ENCODE measurements around the gene KRT34. TPM values are rescaled to one million over a fixed set of nuclear protein-coding genes. Genes with fewer than 3 reads are reported as not detected.
"Not testable (repeated sequence)": the region's sequence is repeated elsewhere in the genome, so short reads cannot be mapped to it uniquely, and the experiment has no call there.

Gene KRT34
- not detected in 2 replicates for total RNA-seq (2014; rRNA removed; shearing (Covaris generic))

GRCh38 chr17:41381943-41382342 is at the start of gene KRT34:
TSS of gene KRT34 (minus strand) at chr17:41382306. CDS start at chr17:41382246, 60 bp downstream.
- in situ Hi-C loops (cut with HindIII; ENCODE audit: low sequenced_read_pairs); DNase-seq (ENCODE audit: low spot score): not testable (repeated sequence)

GRCh38 chr17:41430376-41430775 is 48.3 kb upstream of the KRT34 start:
- DNase-seq (ENCODE audit: low spot score); in situ Hi-C loops (cut with HindIII; ENCODE audit: low sequenced_read_pairs): not testable (repeated sequence)

DNA sequence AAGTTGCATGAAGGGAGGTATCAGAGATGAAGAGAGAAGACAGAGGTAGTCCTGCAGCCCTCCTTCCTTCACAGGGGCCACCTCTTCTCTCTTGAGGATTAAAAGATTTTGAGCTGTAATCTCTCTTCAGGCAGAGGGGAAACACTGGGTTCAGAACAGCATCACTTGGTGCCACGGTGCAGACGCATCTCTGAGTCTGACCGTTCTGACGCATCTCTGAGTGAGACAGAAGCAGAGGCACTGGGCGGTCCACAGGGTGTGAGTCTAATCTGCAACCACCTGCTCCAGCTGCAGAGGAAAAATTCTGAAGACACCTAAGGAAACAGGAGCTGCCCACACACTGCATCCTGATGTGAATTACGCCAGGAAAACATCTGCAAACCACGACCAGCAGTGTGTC is 47.6 kb upstream of the KRT34 start:
- in situ Hi-C loops (cut with HindIII; ENCODE audit: low sequenced_read_pairs): no loop called here
- DNase-seq (ENCODE audit: low spot score): no peak

DNA sequence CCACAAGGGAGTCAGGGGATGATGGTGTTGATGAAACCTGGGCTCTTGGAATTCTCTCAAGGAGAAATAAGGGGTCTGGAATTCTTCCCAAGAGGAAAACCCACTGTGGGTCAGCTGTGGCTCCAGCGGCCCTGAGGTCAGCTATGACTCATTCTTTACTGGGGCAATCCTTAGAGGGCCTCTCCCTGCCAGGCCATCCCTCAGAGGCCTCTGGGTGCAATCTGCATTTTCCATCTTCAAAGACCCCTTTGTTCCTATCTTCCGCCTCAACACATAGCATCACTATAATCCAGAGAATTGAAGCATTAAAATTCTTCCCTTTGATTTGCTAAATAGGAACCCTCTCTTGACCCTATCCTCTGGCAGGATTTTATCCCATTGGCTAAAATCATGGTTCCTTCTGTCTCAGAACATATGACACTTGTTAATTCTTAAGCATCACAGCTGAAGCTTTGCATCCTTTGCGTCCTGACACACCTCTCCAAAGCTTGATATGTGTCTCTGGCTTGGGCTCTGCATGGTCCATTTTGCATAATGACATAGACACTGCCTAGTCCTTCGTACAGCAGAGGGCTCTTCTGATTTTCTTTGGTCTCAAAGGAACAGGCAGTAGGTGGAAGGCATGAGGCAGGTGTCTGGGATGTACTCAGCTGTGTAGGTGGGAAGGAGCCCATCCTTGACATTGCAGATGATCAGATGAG is 46.6 kb upstream of the KRT34 start:
- in situ Hi-C loops (cut with HindIII; ENCODE audit: low sequenced_read_pairs): no loop called here
- DNase-seq (ENCODE audit: low spot score): no peak

GRCh38 chr17:41424111-41424635 is 42.1 kb upstream of the KRT34 start, which contains the start of gene KRT37:
TSS of gene KRT37 (minus strand) at chr17:41424585. CDS start at chr17:41424523, 62 bp downstream.
- no peak for DNase-seq (ENCODE audit: low spot score)
- in situ Hi-C loops (cut with HindIII; ENCODE audit: low sequenced_read_pairs): no loop called here

DNA sequence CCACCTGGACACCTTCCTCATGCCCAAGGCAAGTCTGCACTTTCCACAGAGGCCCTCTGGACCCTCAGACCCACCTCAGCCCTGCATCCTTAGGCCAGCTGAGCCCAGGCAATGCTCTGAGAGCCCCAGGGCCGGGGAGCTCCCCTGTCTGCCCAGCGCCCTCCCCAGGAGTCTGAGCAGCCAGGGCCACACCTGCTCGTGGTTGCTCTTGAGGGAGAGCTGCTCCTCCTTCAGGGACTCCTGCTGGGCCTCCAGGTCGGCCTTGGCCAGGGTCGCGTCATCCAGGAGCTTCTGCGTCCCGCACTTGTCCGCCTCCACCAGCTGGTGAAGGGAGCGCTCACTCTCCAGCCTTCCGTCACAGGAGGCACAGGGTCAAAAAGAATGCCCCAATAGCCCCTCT is 40.5 kb upstream of the KRT34 start:
- in situ Hi-C loops (cut with HindIII; ENCODE audit: low sequenced_read_pairs); DNase-seq (ENCODE audit: low spot score): not testable (repeated sequence)

GRCh38 chr17:41421617-41422016 is 39.5 kb upstream of the KRT34 start:
- in situ Hi-C loops (cut with HindIII; ENCODE audit: low sequenced_read_pairs): no loop called here

DNA sequence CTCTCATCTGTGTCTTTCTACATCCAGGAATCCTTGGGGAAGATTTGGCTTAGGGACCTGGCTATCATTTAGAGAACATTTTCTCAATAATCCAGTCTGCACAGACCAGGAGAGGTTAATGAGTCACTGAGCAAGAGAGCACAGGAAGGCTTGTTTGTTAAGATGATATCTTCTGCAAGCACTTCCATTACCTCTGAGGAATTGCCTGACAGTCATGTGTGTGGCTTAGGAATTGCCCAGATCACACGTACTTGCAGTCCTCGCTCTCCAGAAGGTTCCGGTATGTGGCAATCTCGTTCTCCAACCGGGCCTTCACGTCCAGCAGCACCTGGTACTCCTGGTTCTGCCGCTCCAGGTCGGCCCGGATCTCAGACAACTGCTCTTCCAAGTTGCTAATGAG is 39.0 kb upstream of the KRT34 start:
- in situ Hi-C loops (cut with HindIII; ENCODE audit: low sequenced_read_pairs): no loop called here
- no peak for DNase-seq (ENCODE audit: low spot score)

More at GRCh38 chr17:41421617-41422016, 39.5 kb upstream of the KRT34 start:
- no peak for DNase-seq (ENCODE audit: low spot score)

- DNase-seq (ENCODE audit: low spot score): no peak
- in situ Hi-C loops (cut with HindIII; ENCODE audit: low sequenced_read_pairs): no loop called here
Observed at GRCh38 chr17:41420134-41420533, 38.0 kb upstream of the KRT34 start.

DNA sequence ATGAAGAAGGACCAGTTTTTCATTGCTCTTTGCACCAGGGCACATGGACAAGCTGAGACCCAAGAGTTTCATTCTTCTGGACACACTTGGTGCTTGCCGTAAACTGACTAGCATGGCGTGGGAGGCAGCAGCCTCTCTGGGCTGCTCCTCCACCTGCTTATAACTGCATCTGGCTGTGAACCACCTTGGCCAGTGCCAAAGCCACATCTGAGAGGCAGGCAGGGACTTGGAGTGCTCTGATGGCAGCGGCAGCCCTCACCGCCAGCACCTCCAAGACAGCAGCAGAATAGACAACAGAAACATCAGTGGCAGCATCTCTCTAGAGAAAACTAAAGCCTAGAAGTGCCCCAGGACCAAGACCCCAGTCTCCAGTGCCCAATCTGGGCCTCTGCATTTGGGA is 37.6 kb upstream of the KRT34 start:
- DNase-seq (ENCODE audit: low spot score): no peak
- in situ Hi-C loops (cut with HindIII; ENCODE audit: low sequenced_read_pairs): no loop called here

- in situ Hi-C loops (cut with HindIII; ENCODE audit: low sequenced_read_pairs): no loop called here
- DNase-seq (ENCODE audit: low spot score): no peak
Observed at GRCh38 chr17:41418116-41418860, 36.2 kb upstream of the KRT34 start.

DNA sequence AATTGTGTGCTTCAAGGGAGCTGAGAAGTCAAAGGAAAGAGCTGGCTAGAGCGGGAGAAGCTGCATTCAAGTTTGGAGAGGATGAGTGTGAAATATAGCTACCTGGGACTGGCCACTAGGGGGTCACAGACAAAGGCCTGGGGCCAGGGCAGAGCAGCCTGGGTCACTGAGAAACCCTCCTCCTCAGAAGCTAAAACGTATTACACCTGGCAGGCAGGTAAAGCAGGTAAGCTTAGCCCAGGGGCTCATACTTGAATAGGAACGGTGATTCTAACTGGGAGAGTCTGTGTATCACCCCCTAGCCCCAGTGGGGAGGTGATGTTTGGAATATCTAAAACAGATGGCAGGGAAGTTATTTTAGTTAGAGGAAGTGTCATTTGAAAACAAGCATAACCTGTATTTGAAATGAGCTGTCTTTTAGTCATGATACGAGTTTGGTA is 35.5 kb upstream of the KRT34 start:
- no peak for DNase-seq (ENCODE audit: low spot score)
- in situ Hi-C loops (cut with HindIII; ENCODE audit: low sequenced_read_pairs): no loop called here

- in situ Hi-C loops (cut with HindIII; ENCODE audit: low sequenced_read_pairs): no loop called here
- DNase-seq (ENCODE audit: low spot score): no peak
Observed at GRCh38 chr17:41417127-41417526, 35.0 kb upstream of the KRT34 start.

GRCh38 chr17:41416479-41416878 is 34.4 kb upstream of the KRT34 start:
- DNase-seq (ENCODE audit: low spot score): no peak
- in situ Hi-C loops (cut with HindIII; ENCODE audit: low sequenced_read_pairs): no loop called here

- no peak for DNase-seq (ENCODE audit: low spot score)
- in situ Hi-C loops (cut with HindIII; ENCODE audit: low sequenced_read_pairs): no loop called here
Observed at GRCh38 chr17:41415833-41416335, 33.8 kb upstream of the KRT34 start.

- no peak for DNase-seq (ENCODE audit: low spot score)
- in situ Hi-C loops (cut with HindIII; ENCODE audit: low sequenced_read_pairs): no loop called here
Observed at GRCh38 chr17:41415411-41415810, 33.3 kb upstream of the KRT34 start.

DNA sequence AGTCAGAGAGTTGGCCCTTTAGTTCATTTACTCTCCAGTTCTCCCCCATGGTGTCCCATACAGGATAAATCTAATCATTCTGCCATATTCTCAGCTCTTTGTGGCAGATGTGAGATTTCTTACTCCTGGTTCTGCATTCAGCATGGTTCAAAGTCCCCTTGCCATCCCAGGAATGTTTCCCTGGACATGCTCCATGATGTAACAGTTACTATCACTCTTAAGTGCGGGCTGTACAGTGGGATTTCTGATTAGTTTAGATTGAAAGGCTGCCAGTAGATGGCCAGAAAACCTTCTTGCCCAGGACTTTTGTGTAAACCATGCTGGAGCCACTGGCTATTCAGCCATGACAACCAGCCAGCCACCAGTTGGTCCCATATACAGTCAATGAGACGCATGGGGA is 31.9 kb upstream of the KRT34 start:
- in situ Hi-C loops (cut with HindIII; ENCODE audit: low sequenced_read_pairs): no loop called here
- DNase-seq (ENCODE audit: low spot score): no peak

DNA sequence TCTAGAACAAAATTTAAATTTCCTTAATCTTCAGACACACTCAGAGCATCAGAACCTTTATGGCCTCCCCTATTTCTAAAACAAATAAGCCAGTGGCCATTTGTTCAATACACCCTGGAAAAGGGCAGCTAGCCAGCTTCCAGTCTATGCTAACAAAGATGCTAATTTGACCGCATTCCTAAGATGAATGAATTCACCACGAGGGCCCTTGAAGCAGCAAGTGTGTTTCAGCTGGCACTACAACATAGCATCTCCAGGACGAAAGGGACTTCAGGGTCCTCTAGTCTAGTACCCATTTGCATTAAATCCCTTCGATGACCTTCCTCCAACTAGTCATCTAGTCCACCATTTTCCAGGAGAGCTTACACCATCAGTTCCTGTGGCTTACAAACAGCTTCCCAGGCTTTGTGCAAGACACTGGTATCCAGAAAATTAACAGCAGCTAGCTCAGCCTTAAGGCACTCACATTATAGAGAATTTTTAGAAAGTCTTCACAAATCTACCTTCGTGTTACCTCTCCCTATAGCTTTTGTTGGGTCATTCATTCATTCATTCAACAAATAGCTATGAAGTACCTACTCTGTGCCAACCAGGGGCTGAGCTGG is 31.3 kb upstream of the KRT34 start:
- DNase-seq (ENCODE audit: low spot score): no peak
- in situ Hi-C loops (cut with HindIII; ENCODE audit: low sequenced_read_pairs): no loop called here

DNA sequence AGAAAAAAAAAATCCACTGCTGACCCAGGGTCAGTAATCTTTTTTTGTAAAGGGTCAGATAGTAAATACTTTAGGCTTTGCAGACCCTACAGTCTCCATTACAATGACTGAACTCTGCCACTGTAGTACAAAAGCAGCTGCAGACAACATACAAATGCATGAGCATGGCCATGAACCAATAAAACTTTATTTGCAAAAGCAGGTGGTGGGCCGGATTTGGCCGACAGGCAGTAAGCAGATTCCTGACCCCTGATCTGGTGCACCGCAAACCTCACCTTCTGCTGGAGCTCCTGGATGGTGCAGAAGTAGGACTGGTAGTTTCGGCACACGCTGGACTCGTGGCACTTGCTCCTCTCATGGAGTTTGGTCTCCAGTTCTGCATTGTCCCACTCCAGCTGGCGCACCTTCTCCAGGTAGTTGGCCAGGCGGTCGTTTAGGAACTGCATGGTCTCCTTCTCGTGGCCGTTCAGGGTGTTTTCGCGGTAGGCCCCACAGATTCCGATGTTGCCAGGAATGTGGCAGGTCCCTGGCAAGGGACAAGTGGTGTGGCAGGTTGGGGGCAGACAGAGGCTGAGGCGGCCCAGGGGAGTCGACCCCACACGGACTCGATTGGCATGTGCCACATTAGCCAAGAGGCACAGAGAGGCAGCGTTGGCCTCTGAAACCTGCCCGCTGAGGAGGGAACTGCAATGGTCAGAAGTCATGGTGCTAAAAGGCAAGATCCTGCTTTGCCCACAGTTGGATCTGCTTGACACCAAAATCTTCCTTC is 29.1 kb upstream of the KRT34 start:
- in situ Hi-C loops (cut with HindIII; ENCODE audit: low sequenced_read_pairs): no loop called here
- DNase-seq (ENCODE audit: low spot score): no peak
